ENCODE measurements around the gene CSNK1E.

GRCh38 chr22:38270091-38270992 lies 46.9 kb downstream of the CSNK1E start:
- TF ChIP-seq POLR2A (IDR thresholded peaks at IDR 0.05) (no peak), CTCF (IDR thresholded peaks at IDR 0.05) (no peak)
